K562 (cell line): ENCODE data around the gene BCL7C. TPM values are rescaled to one million over a fixed set of nuclear protein-coding genes. Genes with fewer than 3 reads are reported as not detected.

Experiments
- ATAC-seq: fragments of 200-7000 bp; cut with Tn5 transposase; 3 replicates; pipeline ENCODE4 v1.9.1; 2020; ENCODE audit warnings: moderate library complexity
- BruUV-seq: library from RNA; stranded (reverse); fragments of 400-500 nt; replicated peaks from 2 replicates; lab custom pipeline; 2021; lab: Mats Ljungman, UMichigan
- CTCF ChIA-PET: fragments of 300-600 bp; formaldehyde crosslinking; extraction: SDS; loops from one replicate; lab custom pipeline; 2021; ENCODE audit warnings: low intra/inter-chr PET ratio; lab: Yijun Ruan, JAX
- POLR2A ChIA-PET: fragments of 300-600, 350-650 bp; sonication (Branson Sonifier 250); formaldehyde crosslinking; extraction: SDS; loops from one replicate; lab custom pipeline; 2021; ENCODE audit warnings: antibody characterized with exemption, inconsistent platforms; lab: Yijun Ruan, JAX
- DNase-seq, 4 experiments: peaks; one replicate each; pipeline versions ENCODE4 v3.0.0 to v3.0.0-alpha.2; 2011 to 2018; ENCODE audit warnings: low spot score in 3 of 4, mixed read lengths in 3 of 4; ENCODE audit errors: extremely low read depth in 1 of 4
- FAIRE-seq: peaks from 2 replicates; lab custom pipeline; 2011; peaks lifted over from hg19 to GRCh38; lab: Jason Lieb, UNC
- H2AFZ ChIP-seq: 2 replicates; pipeline ENCODE4 v1.6.0; 2011; ENCODE audit warnings: low read depth, low read length, control low read depth, inconsistent platforms
- H3K27ac ChIP-seq: fragments of 200-600 bp; 3 replicates; pipeline ENCODE4 v1.8.0; 2011; ENCODE audit warnings: low read depth, mild to moderate bottlenecking, control low read depth, inconsistent platforms, low read length, moderate library complexity, mixed read lengths; ENCODE audit errors: extremely low read depth
- H3K27me3 ChIP-seq, 2 experiments: fragments of 300-600 bp in 1 of 2; 2 replicates in 1 of 2; 3 replicates in 1 of 2; pipeline versions ENCODE4 v1.6.0 to v1.8.0; 2011; ENCODE audit warnings: inconsistent platforms in 2 of 2, low read length in 2 of 2, mild to moderate bottlenecking in 1 of 2, mixed read lengths in 1 of 2, moderate library complexity in 1 of 2; ENCODE audit not compliant: control insufficient read depth in 2 of 2, insufficient read depth in 2 of 2
- H3K36me3 ChIP-seq: fragments of 300-600 bp; 3 replicates; pipeline ENCODE4 v1.8.0; 2011; ENCODE audit warnings: mild to moderate bottlenecking, low read length, inconsistent platforms; ENCODE audit not compliant: control insufficient read depth, insufficient read depth
- H3K4me1 ChIP-seq, 2 experiments: fragments of 200-600 bp in 1 of 2; replicated peaks in 1 of 2; 2 replicates in 1 of 2; 3 replicates in 1 of 2; pipeline versions ENCODE4 v1.5.1 to v1.8.0; 2011; ENCODE audit warnings: inconsistent platforms in 2 of 2, low read length in 2 of 2, mild to moderate bottlenecking in 1 of 2, mixed read lengths in 1 of 2, moderate library complexity in 1 of 2; ENCODE audit not compliant: control insufficient read depth in 2 of 2, insufficient read depth in 2 of 2
- H3K4me2 ChIP-seq: 2 replicates; pipeline ENCODE4 v1.6.1; 2011; ENCODE audit warnings: low read length, control low read depth, inconsistent platforms, mixed read lengths; ENCODE audit not compliant: insufficient read depth
- H3K4me3 ChIP-seq: fragments of 200-600 bp; sonication (generic), shearing (Covaris generic); 2 replicates; pipeline ENCODE4 v1.5.1; 2016; ENCODE audit warnings: control low read depth, inconsistent platforms
- H3K79me2 ChIP-seq: fragments of 200-600 bp; 3 replicates; pipeline ENCODE4 v1.8.0; 2011; ENCODE audit warnings: low read length, inconsistent platforms; ENCODE audit not compliant: control insufficient read depth, insufficient read depth
- H3K9ac ChIP-seq, 2 experiments: 2 replicates each; pipeline versions ENCODE4 v1.6.0 to v1.6.1; 2011; ENCODE audit warnings: low read depth in 2 of 2, low read length in 2 of 2, control low read depth in 1 of 2, inconsistent platforms in 1 of 2, mild to moderate bottlenecking in 1 of 2, mixed read lengths in 1 of 2; ENCODE audit not compliant: insufficient read depth in 1 of 2
- H3K9me1 ChIP-seq: one replicate; pipeline ENCODE4 v1.6.0; 2011; ENCODE audit warnings: inconsistent platforms, mild to moderate bottlenecking, low read length, moderate library complexity; ENCODE audit not compliant: control insufficient read depth, insufficient read depth
- H3K9me3 ChIP-seq: replicated peaks from 2 replicates; pipeline ENCODE4 v1.5.1; 2011; ENCODE audit warnings: low read depth, low read length, inconsistent platforms; ENCODE audit not compliant: control insufficient read depth, insufficient read depth
- H4K20me1 ChIP-seq: replicated peaks from 2 replicates; pipeline ENCODE4 v1.6.1; 2011; ENCODE audit warnings: low read length, inconsistent platforms, mixed read lengths; ENCODE audit not compliant: control insufficient read depth, insufficient read depth
- WGBS: fragments of 100-300 bp; shearing (Covaris generic); methylation state at CpG from one replicate; pipeline ENCODE4 v1.1.6; 2016; ENCODE audit warnings: low coverage, mixed read lengths; ENCODE audit not compliant: insufficient coverage; ENCODE audit errors: missing lambda C conversion rate; 5-methylcytosine and 5-hydroxymethylcytosine counted together
- in situ Hi-C: fragments of 300-500 bp; cut with MboI; formaldehyde crosslinking; loops from 4 replicates; pipeline ENCODE4 v1.15.0; 2018; ENCODE audit warnings: inconsistent platforms, mixed read lengths
- intact Hi-C: fragments of 100-400 bp; cut with micrococcal nuclease; formaldehyde crosslinking; loops from 2 replicates; pipeline ENCODE4 v1.14.2; 2022
- polyA plus RNA-seq, 8 experiments: library from polyadenylated mRNA; depleted of rRNA in 4 of 8; stranded (reverse) in 5 of 8; unstranded in 3 of 8; fragments of >200 nt; fragmentation: Nextera tagmentation in 2 of 8; fragmentation: Illumina TruSeq in 1 of 8; extraction: Ambion mirVana in 2 of 8; extraction: Trizol in 1 of 8; gene quantifications; 2 replicates each; pipeline versions ENCODE4 v1.2.1 to v1.2.3, GENCODE V29; 2011 to 2014; ENCODE audit warnings: inconsistent platforms in 1 of 8, missing spikeins in 1 of 8
- total RNA-seq, 7 experiments: library from RNA; depleted of rRNA in 6 of 7; stranded (reverse); fragments of >200 nt in 6 of 7; fragmentation: Illumina TruSeq in 2 of 7; extraction: Trizol in 2 of 7; gene quantifications; 2 replicates each; pipeline versions ENCODE4 v1.2.1 to v1.2.3, GENCODE V29; 2011 to 2021; ENCODE audit warnings: low replicate concordance in 1 of 7
- TF ChIP-seq, protein P1 (sequence below), 3 experiments: IDR thresholded peaks in 2 of 3; conservative IDR thresholded peaks in 1 of 3; 2 replicates each; pipeline ENCODE4 v1.5.1; 2011 to 2012; ENCODE audit warnings: low read length in 3 of 3, mild to moderate bottlenecking in 3 of 3, control low read depth in 2 of 3, improper control_type of control experiment in 1 of 3, inconsistent platforms in 1 of 3, low read depth in 1 of 3, mixed read lengths in 1 of 3, moderate library complexity in 1 of 3; ENCODE audit not compliant: insufficient read depth in 2 of 3
- TF ChIP-seq, protein P2 (sequence below): fragments of 450-650 bp; formaldehyde crosslinking; IDR thresholded peaks from 2 replicates; pipeline ENCODE4 v1.4.0; 2020; ENCODE audit warnings: mild to moderate bottlenecking, moderate library complexity

BCL7C gene
- total and polyA plus RNA-seq, 9 of the 15 experiments (the other 6 are each of a cell fraction or from before 2014, with no cell fraction given): 1.7 to 85.8 (median 19.6) TPM

DNA sequence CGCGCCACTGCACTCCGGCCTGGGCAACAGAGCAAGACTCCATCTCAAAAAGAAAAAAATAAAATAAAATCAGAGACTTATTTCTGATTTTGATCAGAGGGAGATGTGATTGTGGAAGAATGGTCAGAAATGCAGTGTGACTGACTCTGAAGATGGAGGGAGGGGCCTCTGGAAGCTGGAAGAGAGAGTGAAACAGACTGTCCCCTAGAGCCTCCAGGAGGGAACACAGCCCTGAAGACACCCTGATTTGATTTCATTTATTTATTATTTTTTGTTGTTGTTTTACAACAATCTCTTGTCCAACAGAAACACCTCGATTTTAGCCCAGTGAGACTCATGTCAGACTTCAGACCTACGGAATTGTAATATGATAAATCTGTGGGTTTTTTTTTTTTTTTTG, 26.1 kb downstream of the BCL7C start:
- Histone ChIP-seq H3K4me3 (no peak overlapping the region), H3K79me2 (no peaks in the 10 kb centered on the region), H3K27ac (no peak overlapping the region), H3K36me3 (0 out of 3 replicates have a peak, but pooled peaks cover 3% of the 10 kb centered on the region), H2AFZ (no peak overlapping the region), H3K27me3 (no peaks in the 10 kb centered on the region), H4K20me1 (no peaks in the 10 kb centered on the region), H3K9ac (no peak overlapping the region), H3K4me1 (no peaks in the 10 kb centered on the region), H3K4me2 (no peak overlapping the region), H3K9me1 (no peaks in the 10 kb centered on the region), H3K9me3 (no peaks in the 10 kb centered on the region; the same call in none of the 2 replicates)
- in situ Hi-C loops: no loop called here
- intact Hi-C loops: no loop called here
- FAIRE-seq (peak; percentile 60), ATAC-seq (peak; percentile 96), DNase-seq (peak in 1 of 4 experiments; percentile 36)
- WGBS: 21% methylated on average over 2 of the region's 5 CpGs
- CTCF ChIA-PET: no interaction called here
- TF ChIP-seq, protein P1, sequence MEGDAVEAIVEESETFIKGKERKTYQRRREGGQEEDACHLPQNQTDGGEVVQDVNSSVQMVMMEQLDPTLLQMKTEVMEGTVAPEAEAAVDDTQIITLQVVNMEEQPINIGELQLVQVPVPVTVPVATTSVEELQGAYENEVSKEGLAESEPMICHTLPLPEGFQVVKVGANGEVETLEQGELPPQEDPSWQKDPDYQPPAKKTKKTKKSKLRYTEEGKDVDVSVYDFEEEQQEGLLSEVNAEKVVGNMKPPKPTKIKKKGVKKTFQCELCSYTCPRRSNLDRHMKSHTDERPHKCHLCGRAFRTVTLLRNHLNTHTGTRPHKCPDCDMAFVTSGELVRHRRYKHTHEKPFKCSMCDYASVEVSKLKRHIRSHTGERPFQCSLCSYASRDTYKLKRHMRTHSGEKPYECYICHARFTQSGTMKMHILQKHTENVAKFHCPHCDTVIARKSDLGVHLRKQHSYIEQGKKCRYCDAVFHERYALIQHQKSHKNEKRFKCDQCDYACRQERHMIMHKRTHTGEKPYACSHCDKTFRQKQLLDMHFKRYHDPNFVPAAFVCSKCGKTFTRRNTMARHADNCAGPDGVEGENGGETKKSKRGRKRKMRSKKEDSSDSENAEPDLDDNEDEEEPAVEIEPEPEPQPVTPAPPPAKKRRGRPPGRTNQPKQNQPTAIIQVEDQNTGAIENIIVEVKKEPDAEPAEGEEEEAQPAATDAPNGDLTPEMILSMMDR (IDR thresholded peaks at IDR 0.05 in 2 of 3, conservative IDR thresholded peaks at IDR 0.05 in 1 of 3; ENCODE audit: insufficient read depth in 2 of 3, low read depth in 1 of 3, low read length in 3 of 3): peak; percentile 21 to 52 (median 37); a peak in 4 of 6 replicates
- TF ChIP-seq, protein P2, sequence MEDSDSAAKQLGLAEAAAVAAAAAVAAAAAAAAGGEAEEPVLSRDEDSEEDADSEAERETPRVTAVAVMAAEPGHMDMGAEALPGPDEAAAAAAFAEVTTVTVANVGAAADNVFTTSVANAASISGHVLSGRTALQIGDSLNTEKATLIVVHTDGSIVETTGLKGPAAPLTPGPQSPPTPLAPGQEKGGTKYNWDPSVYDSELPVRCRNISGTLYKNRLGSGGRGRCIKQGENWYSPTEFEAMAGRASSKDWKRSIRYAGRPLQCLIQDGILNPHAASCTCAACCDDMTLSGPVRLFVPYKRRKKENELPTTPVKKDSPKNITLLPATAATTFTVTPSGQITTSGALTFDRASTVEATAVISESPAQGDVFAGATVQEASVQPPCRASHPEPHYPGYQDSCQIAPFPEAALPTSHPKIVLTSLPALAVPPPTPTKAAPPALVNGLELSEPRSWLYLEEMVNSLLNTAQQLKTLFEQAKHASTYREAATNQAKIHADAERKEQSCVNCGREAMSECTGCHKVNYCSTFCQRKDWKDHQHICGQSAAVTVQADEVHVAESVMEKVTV (CRISPR knock-in tag): no peak
- no TSS peak for BruUV-seq
- POLR2A ChIA-PET: no interaction called here
